H54 (cell line): Measurements from ENCODE around the gene TMEM9B.
"Not testable (repeated sequence)": the region's sequence is repeated elsewhere in the genome, so short reads cannot be mapped to it uniquely, and the experiment has no call there.

Experiments
- DNase-seq: peaks from one replicate; pipeline ENCODE4 v3.0.0; 2011; ENCODE audit warnings: low spot score, mixed read lengths; ENCODE audit not compliant: insufficient read length
- FAIRE-seq: peaks from 3 replicates; lab custom pipeline; 2011; peaks lifted over from hg19 to GRCh38; lab: Jason Lieb, UNC
- POLR2A ChIP-seq: IDR thresholded peaks from 2 replicates; pipeline ENCODE4 v1.6.1; 2011; ENCODE audit warnings: low read depth, mild to moderate bottlenecking, low read length

TMEM9B gene

DNA sequence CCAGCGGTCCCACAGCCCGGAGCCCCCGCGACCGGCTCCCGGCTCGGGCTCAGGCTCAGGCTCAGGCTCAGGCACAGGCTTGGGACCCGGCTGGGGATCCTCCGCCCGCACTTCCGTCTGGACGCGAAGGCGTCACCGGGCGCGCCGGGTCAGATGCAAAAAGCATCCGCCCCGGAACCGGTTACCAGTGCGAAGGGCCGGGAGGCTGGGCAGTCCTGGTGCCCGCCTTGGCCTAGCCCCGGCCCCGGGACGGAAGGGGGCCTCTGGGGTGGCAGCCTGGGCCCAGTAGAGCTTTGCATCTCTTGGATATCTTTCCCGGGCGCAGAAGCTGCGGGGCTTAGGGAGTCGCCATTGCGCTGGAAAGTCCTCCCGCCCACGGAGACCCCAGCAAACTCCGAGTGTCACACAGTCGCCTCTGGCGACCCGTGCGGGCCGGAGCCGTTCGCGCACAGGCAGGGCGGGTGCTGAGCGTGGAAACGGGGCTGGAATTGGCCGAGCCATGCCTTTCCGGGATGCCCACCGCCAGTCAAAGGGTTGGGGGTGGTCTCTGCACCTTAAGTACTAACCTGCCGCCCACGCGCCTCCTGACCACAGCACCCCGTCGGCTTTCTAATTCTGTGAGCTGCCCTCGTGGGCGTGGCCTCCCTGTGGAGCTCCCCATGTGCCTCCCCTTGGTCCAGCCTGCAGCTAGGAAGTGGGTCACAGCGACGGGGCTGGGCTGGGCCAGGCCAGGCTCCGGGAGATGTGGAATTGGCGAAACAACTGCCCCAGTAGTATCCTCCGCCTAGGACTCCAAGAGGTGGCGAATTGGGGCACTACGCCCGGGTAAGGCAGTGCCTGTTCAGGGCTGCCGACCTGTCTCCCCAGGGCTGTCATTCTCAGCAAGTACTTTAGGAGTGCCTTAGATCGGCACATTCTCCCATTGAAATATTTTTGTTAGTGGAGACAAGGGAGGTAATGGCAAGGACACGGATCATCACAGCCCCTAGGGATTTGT lies at the start of gene TMEM9B:
Gene TMEM9B, minus strand, starts transcription at position 119 of the 997 bp plus-strand sequence. CDS start 129 bp downstream, outside the sequence.
- peak; percentile 98 for DNase-seq
- TF ChIP-seq POLR2A, result peak; percentile 73
- peak; percentile 90 for FAIRE-seq

DNA sequence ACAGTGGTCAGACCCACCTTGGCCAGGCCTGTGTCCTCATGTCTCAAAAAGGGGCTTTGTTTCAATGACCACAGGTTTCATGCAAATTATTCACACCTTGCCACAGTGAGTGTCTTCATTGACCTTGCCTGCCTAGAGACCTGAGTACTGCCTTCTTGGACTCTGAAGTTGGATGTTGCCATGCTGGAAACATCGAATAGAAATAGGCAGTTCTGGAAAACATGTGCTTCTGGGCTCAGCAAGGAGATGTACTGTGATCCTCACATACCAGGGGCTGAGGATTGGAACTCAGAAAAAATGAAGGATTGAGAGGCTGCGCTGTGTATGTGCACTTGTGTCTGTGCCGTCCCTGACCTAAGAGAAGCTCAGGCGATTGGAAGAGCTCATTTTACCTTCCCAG lies 49.1 kb upstream of the TMEM9B start:
- TF ChIP-seq POLR2A, result no peak
- DNase-seq (no peak), FAIRE-seq (no peak)

DNA sequence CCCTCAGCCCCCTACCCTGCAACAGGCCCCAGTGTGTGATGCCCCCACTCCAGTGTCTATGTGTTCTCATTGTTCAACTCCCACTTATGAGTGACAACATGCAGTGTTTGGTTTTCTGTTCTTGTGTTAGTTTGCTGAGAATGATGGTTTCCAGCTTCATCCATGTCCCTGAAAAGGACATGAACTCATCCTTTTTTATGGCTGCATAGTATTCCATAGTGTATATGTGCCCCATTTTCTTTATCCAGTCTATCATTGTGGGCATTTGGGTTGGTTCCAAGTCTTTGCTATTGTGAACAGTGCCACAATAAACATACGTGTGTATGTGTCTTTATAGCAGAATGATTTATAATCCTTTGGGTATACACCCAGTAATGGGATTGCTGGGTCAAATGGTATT lies 45.3 kb upstream of the TMEM9B start:
- DNase-seq, FAIRE-seq: not testable (repeated sequence)

DNA sequence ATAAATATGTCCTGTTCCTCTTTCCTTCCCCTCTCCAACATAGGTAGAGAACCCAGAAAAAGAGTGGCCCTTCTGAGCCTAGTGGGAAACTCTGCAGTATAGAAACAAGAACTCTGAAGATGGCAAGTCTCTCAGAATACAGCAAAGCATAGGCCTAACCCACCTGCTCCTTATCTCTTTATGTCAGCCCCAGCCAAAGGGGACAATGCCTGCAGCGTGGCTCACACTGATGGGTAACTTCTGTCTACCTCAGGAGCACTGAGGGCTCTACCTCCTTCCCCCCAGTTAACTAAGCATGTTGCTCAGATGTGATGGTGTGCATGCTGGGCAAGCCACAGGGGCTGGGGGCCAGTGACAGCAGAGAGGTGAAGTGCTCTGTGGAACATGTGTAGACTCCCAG lies 44.4 kb upstream of the TMEM9B start:
- no peak for FAIRE-seq
- no peak for TF ChIP-seq POLR2A
- no peak for DNase-seq

GRCh38 chr11:9008011-9008550 lies 43.8 kb upstream of the TMEM9B start:
- DNase-seq, result no peak
- no peak for TF ChIP-seq POLR2A
- FAIRE-seq, result no peak

DNA sequence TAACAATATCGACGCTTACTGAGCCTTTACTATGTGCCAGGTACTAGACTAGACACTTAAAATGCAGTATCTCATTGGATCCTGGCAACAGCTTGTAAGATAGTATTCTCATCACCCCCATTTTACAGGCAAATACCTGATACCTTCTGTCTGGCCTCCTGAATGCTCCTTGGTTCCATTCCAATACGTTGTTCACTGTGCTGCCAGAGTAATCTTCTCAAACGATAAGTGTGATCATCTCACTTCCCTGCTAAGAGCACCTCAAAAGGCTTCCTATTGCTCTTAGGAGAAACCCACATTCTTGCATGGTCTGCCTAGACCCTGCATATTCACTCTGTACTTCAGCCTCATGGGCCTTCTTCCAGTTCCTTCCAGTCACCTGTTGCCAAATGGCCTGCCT lies 40.8 kb upstream of the TMEM9B start:
- DNase-seq (no peak), FAIRE-seq (no peak)
- no peak for TF ChIP-seq POLR2A

- DNase-seq (no peak), FAIRE-seq (no peak)
- no peak for TF ChIP-seq POLR2A
Observed at GRCh38 chr11:9004183-9004926, 40.1 kb upstream of the TMEM9B start.

GRCh38 chr11:9003573-9004182 lies 39.4 kb upstream of the TMEM9B start, which contains the start of gene NRIP3:
TSS of gene NRIP3 (minus strand) at chr11:9004001. CDS start at chr11:9003935, 66 bp downstream.
- TF ChIP-seq POLR2A, result peak; percentile 81
- DNase-seq (no peak), FAIRE-seq (no peak)

GRCh38 chr11:9002920-9003572 lies 38.8 kb upstream of the TMEM9B start:
- DNase-seq, result no peak
- TF ChIP-seq POLR2A, result no peak
- no peak for FAIRE-seq

GRCh38 chr11:9001736-9002135 lies 37.5 kb upstream of the TMEM9B start:
- FAIRE-seq (peak; percentile 97), DNase-seq (peak; percentile 94)
- no peak for TF ChIP-seq POLR2A

DNA sequence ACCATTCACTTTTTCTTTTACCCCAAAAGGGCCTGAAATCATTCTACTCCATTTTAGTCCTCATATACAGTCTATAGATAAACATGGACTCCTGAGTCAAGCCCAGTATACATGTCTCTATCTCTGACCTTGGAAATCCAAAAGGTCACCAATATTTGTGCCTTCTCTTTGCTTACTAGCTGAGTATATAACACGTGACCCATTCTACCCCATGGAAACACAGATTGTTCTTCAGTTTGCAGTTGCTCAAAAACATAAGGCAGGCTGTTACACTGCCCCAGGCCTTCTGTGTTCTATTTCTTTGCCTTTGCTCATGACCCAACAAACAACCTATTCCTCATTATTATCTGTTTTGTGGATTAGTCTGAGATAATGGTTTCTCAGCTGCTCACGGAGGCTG lies 33.8 kb upstream of the TMEM9B start:
- FAIRE-seq (no peak), DNase-seq (no peak)
- no peak for TF ChIP-seq POLR2A

- FAIRE-seq (no peak), DNase-seq (no peak)
- TF ChIP-seq POLR2A, result no peak
Observed at GRCh38 chr11:8997451-8997850, 33.2 kb upstream of the TMEM9B start.

DNA sequence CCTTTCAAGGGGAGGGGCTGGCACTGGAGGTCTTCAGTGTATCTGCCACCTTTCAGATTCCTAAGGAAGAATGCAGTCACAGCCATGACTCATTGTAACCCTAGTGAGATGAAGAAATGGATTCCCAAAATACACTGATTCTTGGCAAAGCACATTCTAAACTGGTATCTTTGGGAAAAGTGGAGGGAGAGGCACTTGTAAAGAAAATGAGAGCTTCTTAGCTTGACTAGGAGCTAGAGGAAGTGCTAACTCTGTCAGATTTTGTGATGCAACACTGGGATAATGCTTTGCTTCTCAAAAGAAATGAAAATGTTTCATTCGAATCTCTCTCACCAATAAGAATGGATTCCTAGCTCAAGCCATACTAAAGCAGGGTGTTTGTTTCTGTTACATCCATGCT lies 25.2 kb upstream of the TMEM9B start:
- DNase-seq (no peak), FAIRE-seq (peak; percentile 73)
- TF ChIP-seq POLR2A, result no peak
